ENCODE results near the gene DIABLO. TPM values are rescaled to one million over a fixed set of nuclear protein-coding genes. Genes with fewer than 3 reads are reported as not detected.

Gene DIABLO
- polyA plus RNA-seq, 2 of the 4 experiments (the other 2 are of a cell fraction) = 74.9 to 104 TPM

DNA sequence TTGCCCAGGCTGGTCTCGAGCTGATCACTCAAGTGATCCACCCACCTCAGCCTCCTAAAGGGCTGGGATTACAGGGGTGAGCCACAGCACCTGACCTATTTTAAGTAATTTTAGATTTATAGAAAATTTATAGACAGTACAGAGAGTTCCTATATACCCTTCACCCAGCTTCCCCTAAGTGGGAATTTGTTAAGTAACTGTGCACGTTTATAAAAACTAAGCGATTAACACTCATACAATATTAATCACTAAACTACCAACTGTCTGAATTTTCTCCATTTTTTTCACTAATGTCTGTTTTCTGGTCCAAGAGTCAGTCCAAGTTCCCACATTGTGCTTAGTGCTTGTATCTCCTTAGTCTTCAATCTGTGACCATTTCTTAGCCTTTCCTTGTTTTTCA lies 57.4 kb downstream of the DIABLO start:
- no peak overlapping the region for H3K27ac ChIP-seq
- no peak overlapping the region for H3K4me3 ChIP-seq
- no peaks in the 10 kb centered on the region for H3K4me1 ChIP-seq
- H3K4me2 ChIP-seq = no peak overlapping the region
- TF ChIP-seq PHF8 (IDR thresholded peaks at IDR 0.05; ENCODE audit: borderline replicate concordance, low read depth) (no peak), HDAC2 (IDR thresholded peaks at IDR 0.05) (no peak), TFCP2L1 (CRISPR knock-in tag; IDR thresholded peaks at IDR 0.05) (no peak), RARB (CRISPR knock-in tag; IDR thresholded peaks at IDR 0.05) (no peak)
- ChIA-PET POLR2A (no interaction called here), CTCF (interaction anchor here (0.6 to 1.0 kb wide), 2 partner anchors 22 to 23 kb away, joined by 3 to 7 read pairs; no protein-coding TSS in a partner anchor)
- no peak for ATAC-seq
- FAIRE-seq = no peak
- 82% methylated on average over 3 of the region's 3 CpGs for WGBS (ENCODE audit: missing lambda C conversion rate)
- no peak for DNase-seq (ENCODE audit: low read depth in 1 of 2, low spot score in 1 of 2)
- H3K9me3 ChIP-seq = no peaks in the 10 kb centered on the region

- no peaks in the 10 kb centered on the region for H3K9me3 ChIP-seq
Measured at GRCh38 chr12:122167356-122167925, 58.4 kb downstream of the DIABLO start.

GRCh38 chr12:122166422-122167349 lies 59.2 kb downstream of the DIABLO start:
- Histone ChIP-seq H3K4me3 (no peak overlapping the region), H3K4me1 (no peaks in the 10 kb centered on the region), H3K9me3 (no peaks in the 10 kb centered on the region), H3K4me2 (no peak overlapping the region), H3K27ac (no peak overlapping the region)
- ATAC-seq = peak in 1 of 2 experiments; percentile 30; a peak in 2 of 6 replicates
- 84% methylated on average over 22 of the region's 22 CpGs for WGBS (ENCODE audit: missing lambda C conversion rate)
- no peak for FAIRE-seq
- no peak for TF ChIP-seq EHF (CRISPR knock-in tag; IDR thresholded peaks at IDR 0.05)
- no peak for TF ChIP-seq ZSCAN20 (CRISPR knock-in tag; IDR thresholded peaks at IDR 0.05)
- TF ChIP-seq RNF2 (IDR thresholded peaks at IDR 0.05; ENCODE audit: borderline replicate concordance, low read depth) = no peak
- TF ChIP-seq BHLHE40 (IDR thresholded peaks at IDR 0.05; ENCODE audit: low read depth, low read length) = no peak
- TF ChIP-seq, protein P1, sequence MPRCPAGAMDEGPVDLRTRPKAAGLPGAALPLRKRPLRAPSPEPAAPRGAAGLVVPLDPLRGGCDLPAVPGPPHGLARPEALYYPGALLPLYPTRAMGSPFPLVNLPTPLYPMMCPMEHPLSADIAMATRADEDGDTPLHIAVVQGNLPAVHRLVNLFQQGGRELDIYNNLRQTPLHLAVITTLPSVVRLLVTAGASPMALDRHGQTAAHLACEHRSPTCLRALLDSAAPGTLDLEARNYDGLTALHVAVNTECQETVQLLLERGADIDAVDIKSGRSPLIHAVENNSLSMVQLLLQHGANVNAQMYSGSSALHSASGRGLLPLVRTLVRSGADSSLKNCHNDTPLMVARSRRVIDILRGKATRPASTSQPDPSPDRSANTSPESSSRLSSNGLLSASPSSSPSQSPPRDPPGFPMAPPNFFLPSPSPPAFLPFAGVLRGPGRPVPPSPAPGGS (IDR thresholded peaks at IDR 0.05) = no peak
- no peak for TF ChIP-seq KDM1A (IDR thresholded peaks at IDR 0.05; ENCODE audit: low read depth)
- TF ChIP-seq JUNB (IDR thresholded peaks at IDR 0.05) = no peak
- TF ChIP-seq RARB (CRISPR knock-in tag; IDR thresholded peaks at IDR 0.05) = no peak
- TF ChIP-seq NR3C1 (IDR thresholded peaks at IDR 0.05) = no peak
- TF ChIP-seq CBX2 (IDR thresholded peaks at IDR 0.05; ENCODE audit: borderline replicate concordance, low read depth) = no peak
- no peak for TF ChIP-seq CHD2 (IDR thresholded peaks at IDR 0.05; ENCODE audit: low read length, partially characterized antibody)
- no peak for TF ChIP-seq POLR2A (IDR thresholded peaks at IDR 0.05; ENCODE audit: low read length)
- ChIA-PET CTCF (interaction anchor here (0.6 to 2.2 kb wide), 8 partner anchors 16 to 137 kb away, joined by 3 to 15 read pairs (median 3); no protein-coding TSS in a partner anchor), POLR2A (interaction anchor here (0.6 kb wide), 1 partner anchor 15 kb away, joined by 3 read pairs; no protein-coding TSS in a partner anchor)
- DNase-seq (ENCODE audit: low read depth in 1 of 2, low spot score in 1 of 2) = no peak

More at GRCh38 chr12:122167356-122167925, 58.4 kb downstream of the DIABLO start:
- TF ChIP-seq RNF2 (IDR thresholded peaks at IDR 0.05; ENCODE audit: borderline replicate concordance, low read depth) (no peak), JUNB (IDR thresholded peaks at IDR 0.05) (no peak), ELK1 (IDR thresholded peaks at IDR 0.05; ENCODE audit: low read depth, low read length) (no peak), ZC3H11A (IDR thresholded peaks at IDR 0.05) (no peak), POLR2A (IDR thresholded peaks at IDR 0.05; ENCODE audit: low read length) (no peak), MAFK (IDR thresholded peaks at IDR 0.05; ENCODE audit: partially characterized antibody) (no peak), FOXS1 (CRISPR knock-in tag; IDR thresholded peaks at IDR 0.05) (no peak), SREBF2 (IDR thresholded peaks at IDR 0.05) (no peak), ATOH8 (CRISPR knock-in tag; IDR thresholded peaks at IDR 0.05; ENCODE audit: low read depth) (no peak), HOXA7 (CRISPR knock-in tag; IDR thresholded peaks at IDR 0.05) (no peak), CHD4 (IDR thresholded peaks at IDR 0.05; ENCODE audit: borderline replicate concordance) (no peak), MYC (IDR thresholded peaks at IDR 0.05; ENCODE audit: borderline replicate concordance, low read length) (no peak), CEBPB (IDR thresholded peaks at IDR 0.05) (no peak), EHF (CRISPR knock-in tag; IDR thresholded peaks at IDR 0.05) (no peak), CBX2 (IDR thresholded peaks at IDR 0.05; ENCODE audit: borderline replicate concordance, low read depth) (no peak), BHLHE40 (IDR thresholded peaks at IDR 0.05; ENCODE audit: low read depth, low read length) (no peak), ZFP36 (IDR thresholded peaks at IDR 0.05; ENCODE audit: borderline replicate concordance, partially characterized antibody) (no peak), EP300 (IDR thresholded peaks at IDR 0.05) (no peak), SMC3 (IDR thresholded peaks at IDR 0.05) (no peak)
- TF ChIP-seq, protein P2, sequence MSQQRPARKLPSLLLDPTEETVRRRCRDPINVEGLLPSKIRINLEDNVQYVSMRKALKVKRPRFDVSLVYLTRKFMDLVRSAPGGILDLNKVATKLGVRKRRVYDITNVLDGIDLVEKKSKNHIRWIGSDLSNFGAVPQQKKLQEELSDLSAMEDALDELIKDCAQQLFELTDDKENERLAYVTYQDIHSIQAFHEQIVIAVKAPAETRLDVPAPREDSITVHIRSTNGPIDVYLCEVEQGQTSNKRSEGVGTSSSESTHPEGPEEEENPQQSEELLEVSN (IDR thresholded peaks at IDR 0.05; ENCODE audit: borderline replicate concordance, low read depth) = no peak
- ChIA-PET CTCF (interaction anchor here (0.6 to 2.2 kb wide), 6 partner anchors 16 to 138 kb away, joined by 3 to 15 read pairs (median 4); no protein-coding TSS in a partner anchor), POLR2A (interaction anchor here (0.6 kb wide), 1 partner anchor 16 kb away, joined by 3 read pairs; no protein-coding TSS in a partner anchor)
- WGBS (ENCODE audit: missing lambda C conversion rate) = 78% methylated on average over 10 of the region's 10 CpGs
- Histone ChIP-seq H3K4me1 (no peaks in the 10 kb centered on the region), H3K4me2 (no peak overlapping the region), H3K27ac (no peak overlapping the region), H3K4me3 (no peak overlapping the region)
- FAIRE-seq (no peak), ATAC-seq (0 out of 6 replicates have a peak, but pooled peaks of 1 of the 2 experiments have one; percentile 19), DNase-seq (ENCODE audit: low read depth in 1 of 2, low spot score in 1 of 2) (no peak)

All from A549 (cell line).